Measurements from ENCODE around the gene CNTLN.

The CNTLN gene

GRCh38 chr9:17291766-17292165, 156.9 kb downstream of the CNTLN start:
- no peak for TF ChIP-seq CTCF (IDR thresholded peaks at IDR 0.05; ENCODE audit: low read depth, low read length)
- in situ Hi-C loops (cut with HindIII; ENCODE audit: low sequenced_read_pairs), result no loop called here
- H3K4me3 ChIP-seq (ENCODE audit: low read depth, low read length), result no peak overlapping the region
- peak; percentile 75 for DNase-seq (ENCODE audit: low read depth, low spot score)

DNA sequence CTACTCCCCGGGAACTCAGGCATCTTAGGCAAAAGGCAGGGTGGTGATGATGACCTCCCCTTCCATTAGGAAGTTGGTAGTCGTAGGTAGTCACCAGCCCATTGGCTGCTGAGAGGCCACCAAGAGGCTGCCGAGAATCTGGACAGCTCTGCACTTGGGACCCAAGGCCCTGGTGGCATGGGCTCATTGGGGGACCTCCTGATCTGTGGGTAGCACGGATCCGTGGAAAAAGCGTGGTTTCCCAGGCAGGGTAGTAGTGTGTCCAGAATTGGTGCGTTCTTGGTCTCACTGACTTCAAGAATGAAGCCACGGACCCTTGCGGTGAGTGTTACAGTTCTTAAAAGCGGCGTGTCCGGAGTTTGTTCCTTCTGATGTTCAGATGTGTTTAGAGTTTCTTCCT, 158.8 kb downstream of the CNTLN start:
- no peak overlapping the region for H3K4me3 ChIP-seq (ENCODE audit: low read depth, low read length)
- DNase-seq (ENCODE audit: low read depth, low spot score), result no peak
- in situ Hi-C loops (cut with HindIII; ENCODE audit: low sequenced_read_pairs), result no loop called here
- no peak for TF ChIP-seq CTCF (IDR thresholded peaks at IDR 0.05; ENCODE audit: low read depth, low read length)

DNA sequence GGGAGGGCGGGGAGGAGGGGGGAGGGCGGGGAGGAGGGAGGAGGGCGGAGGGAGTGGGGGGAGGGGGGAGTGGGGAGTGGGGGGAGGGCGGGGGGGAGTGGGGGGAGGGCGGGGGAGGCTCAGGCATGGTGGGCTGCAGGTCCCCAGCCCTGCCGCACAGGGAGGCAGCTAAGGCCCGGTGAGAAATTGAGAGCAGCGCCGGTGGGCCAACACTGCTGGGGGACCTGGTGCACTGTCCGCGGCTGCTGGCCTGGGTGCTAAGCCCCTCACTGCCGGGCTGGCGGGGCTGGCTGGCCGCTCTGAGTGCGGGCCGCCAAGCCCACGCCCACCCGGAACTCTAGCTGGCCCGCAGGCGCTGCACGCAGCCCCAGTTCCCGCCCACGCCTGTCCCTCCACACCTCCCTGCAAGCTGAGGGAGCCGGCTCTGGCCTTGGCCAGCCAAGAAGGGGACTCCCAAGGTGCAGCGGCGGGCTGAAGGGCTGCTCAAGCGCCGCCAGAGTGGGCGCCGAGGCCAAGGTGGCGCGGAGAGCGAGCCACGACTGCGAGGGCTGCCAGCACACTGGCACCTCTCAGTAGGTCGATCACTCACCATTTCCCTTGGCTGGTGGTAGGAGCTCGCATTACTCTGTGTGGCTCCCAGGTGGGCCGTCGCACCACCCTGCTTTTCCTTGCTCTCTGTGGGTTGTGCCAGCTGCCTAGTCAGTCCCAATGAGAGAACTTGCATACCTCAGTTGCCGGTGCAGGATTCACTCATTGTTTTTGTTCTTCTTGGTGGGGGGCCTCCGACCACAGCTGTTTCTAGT, 160.2 kb downstream of the CNTLN start:
- in situ Hi-C loops (cut with HindIII; ENCODE audit: low sequenced_read_pairs), result no loop called here
- no peak overlapping the region for H3K4me3 ChIP-seq (ENCODE audit: low read depth, low read length)
- no peak for TF ChIP-seq CTCF (IDR thresholded peaks at IDR 0.05; ENCODE audit: low read depth, low read length)
- no peak for DNase-seq (ENCODE audit: low read depth, low spot score)

DNA sequence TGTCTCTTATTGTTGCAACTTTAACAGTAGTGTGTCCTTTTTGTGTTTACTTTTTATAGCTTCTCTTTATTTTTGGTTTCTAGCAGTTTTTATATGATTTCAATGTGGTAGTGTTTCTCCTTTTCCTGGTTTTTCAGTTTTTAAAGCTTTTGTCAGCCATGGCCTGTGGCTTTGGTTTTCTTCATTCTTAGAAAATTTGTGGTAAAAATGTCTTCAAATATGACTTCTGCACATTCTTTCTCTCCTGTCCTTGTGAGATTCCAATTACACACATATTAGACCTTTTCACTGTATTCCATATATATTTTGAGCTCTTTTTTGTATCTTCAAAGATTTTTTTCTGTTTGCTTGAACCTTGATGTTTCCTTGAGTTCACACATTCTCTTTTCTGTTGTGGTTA, 180.5 kb downstream of the CNTLN start:
- in situ Hi-C loops (cut with HindIII; ENCODE audit: low sequenced_read_pairs), result no loop called here
- H3K4me3 ChIP-seq (ENCODE audit: low read depth, low read length), result no peak overlapping the region
- peak; percentile 46 for DNase-seq (ENCODE audit: low read depth, low spot score)
- no peak for TF ChIP-seq CTCF (IDR thresholded peaks at IDR 0.05; ENCODE audit: low read depth, low read length)

- in situ Hi-C loops (cut with HindIII; ENCODE audit: low sequenced_read_pairs), result no loop called here
- no peak overlapping the region for H3K4me3 ChIP-seq (ENCODE audit: low read depth, low read length)
- no peak for DNase-seq (ENCODE audit: low read depth, low spot score)
- TF ChIP-seq CTCF (IDR thresholded peaks at IDR 0.05; ENCODE audit: low read depth, low read length), result no peak
Measured at GRCh38 chr9:17318821-17319320, 184.0 kb downstream of the CNTLN start.

DNA sequence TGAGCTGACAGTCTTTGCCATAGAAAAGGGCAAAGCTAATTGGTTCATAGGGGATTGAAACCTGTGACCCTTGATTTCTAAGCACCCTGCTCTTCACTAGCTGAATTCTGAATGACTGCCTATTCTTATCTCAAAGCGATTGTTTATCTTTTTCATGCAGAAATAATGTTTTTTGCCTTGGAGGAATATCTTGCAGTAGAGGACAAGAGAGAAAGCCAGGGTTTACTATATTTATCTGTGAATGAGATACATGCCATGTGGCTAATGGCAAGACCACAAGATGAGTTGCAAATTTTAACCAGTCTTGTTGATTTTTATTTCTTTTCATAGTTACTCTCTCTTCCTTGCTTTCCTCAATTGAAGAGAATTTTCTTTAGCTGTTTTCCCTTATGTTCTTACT, 185.0 kb downstream of the CNTLN start:
- in situ Hi-C loops (cut with HindIII; ENCODE audit: low sequenced_read_pairs), result no loop called here
- no peak overlapping the region for H3K4me3 ChIP-seq (ENCODE audit: low read depth, low read length)
- TF ChIP-seq CTCF (IDR thresholded peaks at IDR 0.05; ENCODE audit: low read depth, low read length), result no peak
- no peak for DNase-seq (ENCODE audit: low read depth, low spot score)

Data from astrocyte of the spinal cord (primary cell).